ENCODE data around the gene ITGA3. TPM values are rescaled to one million over a fixed set of nuclear protein-coding genes. Genes with fewer than 3 reads are reported as not detected.

The ITGA3 gene
- total RNA-seq, 1 donor from 2014 or later, result 16.4 TPM

DNA sequence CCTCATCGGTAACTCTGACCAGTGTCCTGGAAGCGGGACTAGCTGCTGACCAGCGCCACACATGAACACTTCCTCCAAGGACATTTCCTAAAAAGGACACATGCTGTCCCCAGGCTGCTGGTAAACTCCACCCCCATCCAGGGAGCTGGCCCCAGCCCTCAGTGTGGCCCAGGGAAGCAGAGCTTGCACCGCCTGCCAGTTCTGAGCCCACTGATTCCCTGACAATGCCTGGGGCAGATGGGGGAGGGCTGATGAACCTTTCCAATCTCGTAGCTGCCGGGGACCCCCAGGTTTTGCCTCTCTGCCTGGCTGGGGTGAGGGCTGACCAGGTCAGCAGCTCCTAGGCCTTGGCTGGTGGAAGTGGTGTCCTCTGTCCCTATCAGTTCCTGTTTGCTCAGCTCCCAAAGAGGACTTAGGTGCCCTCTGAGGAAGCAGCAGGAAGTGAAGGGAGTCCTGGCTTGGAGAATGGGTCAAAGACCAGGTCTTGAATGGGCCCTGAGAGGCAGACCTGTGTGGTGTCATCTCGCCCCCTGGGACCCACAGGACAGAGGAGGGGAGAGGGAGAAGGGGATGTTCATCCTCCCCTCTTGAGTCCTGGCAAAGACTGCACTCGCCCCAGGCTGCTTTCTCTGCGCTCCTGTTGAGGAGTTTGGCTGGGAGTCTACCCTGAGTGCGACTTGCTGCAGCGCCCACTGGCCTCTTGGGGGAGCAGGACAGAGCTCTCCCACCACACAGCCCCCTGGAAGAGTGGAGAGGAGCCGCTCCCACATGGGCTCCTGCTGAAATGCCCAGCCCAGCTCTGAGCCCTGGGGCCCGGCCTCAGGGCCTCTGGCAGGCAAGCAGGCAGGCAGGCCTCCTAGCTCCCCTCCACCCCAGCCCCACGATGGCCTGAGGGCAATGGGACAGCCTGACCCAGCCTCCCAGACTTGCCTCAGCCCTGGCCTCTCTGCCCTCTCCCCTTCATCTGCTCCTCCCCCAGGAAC is 56.1 kb downstream of the ITGA3 start:
- intact Hi-C loops (cut with DNase I), result loop anchor here (5.0 kb wide), 1 partner anchor 40 kb away; the partner anchor contains the start of gene PPP1R9B
- peak; percentile 78 for ATAC-seq
- peak; percentile 85 for DNase-seq (ENCODE audit: missing footprints)

DNA sequence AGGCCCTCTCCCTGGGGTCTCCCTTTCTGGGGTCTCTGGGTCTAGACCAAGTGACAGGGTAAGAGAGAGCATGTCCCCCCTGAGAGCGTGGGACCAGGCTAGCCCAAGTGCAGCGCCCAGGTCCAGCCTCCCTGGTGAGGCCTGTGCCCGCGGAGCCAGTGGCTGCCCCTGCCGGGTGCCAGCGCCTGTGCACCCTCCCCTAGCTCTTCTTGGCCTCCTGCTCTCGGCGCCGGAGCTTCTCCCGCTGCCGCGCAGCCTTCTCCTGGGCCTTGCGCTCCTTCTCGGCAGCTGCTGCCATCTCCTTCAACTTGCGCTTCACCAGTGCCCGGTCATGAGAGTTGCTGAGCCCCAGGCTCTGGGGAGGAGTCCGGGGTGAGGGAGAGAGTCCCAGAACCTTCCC is 56.8 kb downstream of the ITGA3 start:
- intact Hi-C loops (cut with DNase I), result loop anchor here (5.0 kb wide), 1 partner anchor 40 kb away; the partner anchor contains the start of gene PPP1R9B
- peak; percentile 12 for ATAC-seq

DNA sequence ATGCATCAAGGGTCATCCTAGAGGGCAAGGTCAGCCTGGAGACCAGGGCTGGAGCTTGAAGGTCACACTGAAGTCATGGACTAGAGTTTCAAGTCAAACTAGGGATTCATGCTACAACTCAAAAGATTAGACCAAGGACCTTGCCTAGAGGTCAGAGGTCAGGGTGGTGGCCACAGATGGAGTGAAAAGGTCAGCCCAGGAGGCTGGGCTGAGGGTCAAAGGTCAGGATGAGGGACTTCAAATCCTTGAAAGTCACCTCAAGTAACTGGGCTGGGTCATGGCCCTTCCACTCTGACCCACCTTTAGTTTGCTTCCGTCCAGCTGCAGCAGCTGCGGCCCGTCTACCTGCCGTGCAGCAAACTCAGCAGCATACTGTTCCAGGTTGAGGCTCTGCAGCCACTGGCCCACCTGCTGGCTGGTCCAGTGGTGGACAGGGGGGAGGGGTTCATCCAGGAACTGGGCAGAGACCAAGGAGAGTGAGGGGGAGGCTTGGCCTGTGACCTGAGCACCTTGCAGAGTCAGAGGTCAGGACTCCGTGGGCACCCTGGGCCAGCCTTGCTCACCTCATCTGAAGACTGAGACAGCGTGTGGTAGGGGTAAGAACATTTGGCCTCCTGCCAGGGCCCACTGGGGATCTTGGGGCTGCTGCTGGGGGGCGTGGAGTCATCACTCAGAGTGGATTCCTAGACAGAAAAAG is 57.9 kb downstream of the ITGA3 start:
- DNase-seq (ENCODE audit: missing footprints) (peak; percentile 70), ATAC-seq (no peak)
- intact Hi-C loops (cut with DNase I), result loop anchor here (5.0 kb wide), 1 partner anchor 39 kb away; the partner anchor contains the start of gene PPP1R9B

More for the DNA sequence above, 56.8 kb downstream of the ITGA3 start:
- DNase-seq (ENCODE audit: missing footprints), result no peak

DNA sequence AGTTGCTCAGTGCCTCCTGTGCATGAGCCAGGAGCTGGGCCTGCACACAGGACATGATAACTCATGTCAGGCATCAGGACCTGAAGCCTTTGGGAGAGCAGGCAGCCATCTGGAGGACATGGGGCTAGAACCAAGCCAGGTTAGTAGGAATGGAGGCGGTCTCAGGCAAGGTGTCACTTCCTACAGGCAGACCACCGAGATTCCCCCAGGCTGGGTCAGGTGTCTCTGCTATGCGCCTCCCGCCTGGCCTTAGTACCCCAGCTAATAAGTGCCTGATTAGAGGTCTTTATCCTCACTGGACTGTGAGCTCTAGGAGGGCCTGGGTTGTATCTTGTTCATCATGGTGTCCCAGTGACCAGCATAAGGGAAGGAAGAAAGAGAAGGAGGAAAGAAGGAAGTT is 58.5 kb downstream of the ITGA3 start:
- ATAC-seq (no peak), DNase-seq (ENCODE audit: missing footprints) (peak; percentile 37)
- intact Hi-C loops (cut with DNase I), result loop anchor here (5.0 kb wide), 1 partner anchor 38 kb away; the partner anchor contains the start of gene PPP1R9B

DNA sequence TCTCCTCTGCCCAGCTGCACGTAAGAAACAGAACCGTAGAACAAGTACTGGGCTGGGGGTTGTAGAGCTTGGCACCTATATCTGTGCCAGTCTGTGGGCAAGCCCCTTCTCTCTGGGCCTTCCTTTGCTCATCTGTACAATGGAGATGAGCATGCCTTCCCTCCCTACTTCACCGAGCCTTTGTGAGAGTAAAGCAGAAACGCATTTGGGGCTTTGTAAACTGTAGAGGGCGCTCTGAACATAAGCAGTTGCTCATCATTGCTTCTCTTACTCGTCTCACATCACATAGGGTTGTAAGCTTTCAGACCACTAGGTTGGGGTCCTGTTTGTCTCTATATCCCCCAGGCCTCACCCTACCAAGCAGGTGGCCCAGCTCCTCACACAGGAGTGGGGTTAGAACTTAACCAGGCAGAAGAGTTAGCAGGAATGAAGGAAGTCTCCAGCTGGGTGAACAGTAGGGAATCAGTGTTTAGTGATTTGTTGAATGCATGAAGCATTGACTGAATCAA is 59.0 kb downstream of the ITGA3 start:
- intact Hi-C loops (cut with DNase I), result loop anchor here (5.0 kb wide), 2 partner anchors 37 to 47 kb away; partner anchors contain the start of gene PPP1R9B
- ATAC-seq (no peak), DNase-seq (ENCODE audit: missing footprints) (no peak)

DNA sequence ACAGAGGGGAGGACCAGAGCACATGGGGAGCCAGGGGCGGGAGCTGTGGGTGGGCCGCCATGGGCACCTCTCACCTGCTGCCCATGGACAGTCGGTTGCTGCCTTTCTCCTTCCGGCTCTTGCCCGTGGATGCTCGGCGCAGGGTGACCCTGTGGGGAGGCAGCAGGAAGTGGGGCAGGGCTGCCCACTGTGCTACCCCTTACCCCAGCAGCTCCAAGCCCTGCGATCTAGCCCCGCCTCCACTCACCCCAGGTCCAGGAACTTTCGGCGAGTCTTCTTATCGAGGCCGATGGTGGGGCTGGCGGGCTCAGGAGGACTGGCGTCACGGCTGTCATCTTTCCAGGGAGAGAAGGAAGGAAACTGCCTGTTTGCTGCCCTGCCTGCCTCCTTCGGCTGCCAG is 59.8 kb downstream of the ITGA3 start:
- DNase-seq (ENCODE audit: missing footprints) (peak; percentile 45), ATAC-seq (no peak)
- intact Hi-C loops (cut with DNase I), result loop anchor here (5.0 kb wide), 1 partner anchor 47 kb away; no protein-coding TSS in a partner anchor

DNA sequence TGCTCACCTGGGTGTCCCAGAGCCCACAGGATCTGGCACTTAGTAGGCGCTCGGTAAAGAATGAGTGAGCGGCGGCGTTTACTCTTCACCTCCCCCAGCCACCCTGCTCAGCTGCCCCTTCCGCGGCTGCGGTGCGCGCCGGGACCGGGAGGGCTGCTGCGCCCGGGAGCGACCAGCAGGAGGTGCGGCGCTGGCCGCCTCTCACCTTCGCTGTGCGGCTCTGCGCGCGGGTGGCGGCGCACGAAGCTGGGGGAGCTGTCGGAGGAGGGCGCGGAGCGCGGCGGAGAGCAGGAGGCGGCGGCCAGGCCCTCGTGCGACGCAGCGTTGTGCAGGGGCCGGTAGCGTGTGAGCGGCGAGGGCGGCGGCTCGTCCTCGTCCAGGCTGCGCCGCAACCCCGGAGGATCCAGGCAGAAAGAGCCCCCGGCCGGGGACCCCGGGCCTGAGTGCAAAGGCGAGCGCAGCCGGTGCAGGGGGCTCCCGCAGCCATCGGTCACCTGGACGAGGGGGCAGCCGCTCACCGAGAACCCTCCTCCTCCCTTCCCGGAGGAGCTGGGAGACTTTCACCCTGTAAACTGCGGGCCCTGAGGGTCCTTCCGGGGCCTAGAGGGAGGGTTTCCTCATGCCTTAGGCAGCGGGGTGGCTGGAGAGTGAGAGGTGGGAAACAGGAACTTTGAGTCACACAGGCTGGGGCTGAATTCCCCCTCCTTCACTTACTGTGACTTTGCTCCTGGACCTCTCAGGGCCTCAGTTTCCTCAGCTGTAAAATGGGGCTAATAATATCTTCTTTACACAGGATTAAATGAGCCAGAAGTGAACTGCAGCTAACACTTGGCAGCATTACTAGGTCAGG is 61.5 kb downstream of the ITGA3 start:
- intact Hi-C loops (cut with DNase I), result loop anchor here (5.0 kb wide), 1 partner anchor 45 kb away; no protein-coding TSS in a partner anchor
- peak; percentile 67 for DNase-seq (ENCODE audit: missing footprints)
- peak; percentile 60 for ATAC-seq

DNA sequence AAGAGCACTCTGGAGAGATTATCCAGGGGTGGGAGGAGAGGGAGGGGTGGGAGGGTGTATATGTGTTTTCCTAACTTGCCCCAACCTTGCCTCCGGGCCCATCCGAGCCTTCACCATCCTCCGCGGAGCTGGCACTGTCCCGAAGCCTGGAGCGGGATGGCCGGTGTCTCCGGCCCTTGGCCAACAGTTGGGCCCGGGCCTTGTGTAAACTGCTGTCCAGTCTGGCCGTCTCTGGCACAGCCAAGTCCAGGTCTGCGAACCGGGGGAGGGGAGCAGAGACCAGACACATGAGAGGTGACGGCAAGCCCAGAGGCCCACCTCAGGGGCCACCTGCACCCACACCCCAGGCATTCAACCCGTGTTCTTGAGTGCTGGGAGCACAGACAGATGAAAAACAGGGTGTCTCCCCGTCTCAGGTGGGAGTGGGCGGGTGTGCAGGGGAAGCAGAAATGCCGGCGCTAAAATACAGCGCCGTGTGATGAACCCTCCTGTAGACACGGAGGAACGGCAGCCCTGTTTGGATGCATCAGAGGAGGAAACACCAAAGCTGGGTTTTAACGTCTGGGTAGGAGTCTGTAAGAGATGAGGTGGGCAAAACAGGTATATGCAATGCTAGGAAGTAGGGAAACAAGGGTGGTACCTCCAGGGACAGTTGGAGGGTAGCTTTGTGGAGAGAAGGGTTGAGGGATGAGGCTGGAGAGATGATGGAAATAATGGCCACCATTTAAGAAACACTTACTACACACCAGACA is 62.3 kb downstream of the ITGA3 start:
- DNase-seq (ENCODE audit: missing footprints) (peak; percentile 68), ATAC-seq (no peak)
- intact Hi-C loops (cut with DNase I), result loop anchor here (5.0 kb wide), 1 partner anchor 44 kb away; no protein-coding TSS in a partner anchor

DNA sequence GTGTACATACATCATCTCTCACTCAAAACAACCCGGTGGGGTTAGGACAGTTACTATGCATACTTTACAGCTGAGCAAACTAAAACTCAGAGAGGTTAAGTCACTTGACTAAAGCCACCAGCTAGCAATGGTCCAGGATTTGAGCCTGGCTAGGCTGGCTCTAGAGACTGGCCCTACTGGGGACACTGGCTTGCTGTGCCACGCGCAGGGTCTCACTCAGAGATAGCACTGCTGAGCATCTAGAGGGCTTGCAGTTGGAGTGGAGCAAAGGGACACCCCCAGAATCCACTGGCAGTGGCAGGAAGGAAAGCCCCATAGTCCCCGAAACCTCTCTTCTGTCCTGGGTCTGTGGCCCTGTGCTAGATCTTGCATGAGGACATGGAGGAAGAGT is 62.9 kb downstream of the ITGA3 start:
- DNase-seq (ENCODE audit: missing footprints) (peak; percentile 45), ATAC-seq (no peak)
- intact Hi-C loops (cut with DNase I), result loop anchor here (5.0 kb wide), 1 partner anchor 43 kb away; no protein-coding TSS in a partner anchor

DNA sequence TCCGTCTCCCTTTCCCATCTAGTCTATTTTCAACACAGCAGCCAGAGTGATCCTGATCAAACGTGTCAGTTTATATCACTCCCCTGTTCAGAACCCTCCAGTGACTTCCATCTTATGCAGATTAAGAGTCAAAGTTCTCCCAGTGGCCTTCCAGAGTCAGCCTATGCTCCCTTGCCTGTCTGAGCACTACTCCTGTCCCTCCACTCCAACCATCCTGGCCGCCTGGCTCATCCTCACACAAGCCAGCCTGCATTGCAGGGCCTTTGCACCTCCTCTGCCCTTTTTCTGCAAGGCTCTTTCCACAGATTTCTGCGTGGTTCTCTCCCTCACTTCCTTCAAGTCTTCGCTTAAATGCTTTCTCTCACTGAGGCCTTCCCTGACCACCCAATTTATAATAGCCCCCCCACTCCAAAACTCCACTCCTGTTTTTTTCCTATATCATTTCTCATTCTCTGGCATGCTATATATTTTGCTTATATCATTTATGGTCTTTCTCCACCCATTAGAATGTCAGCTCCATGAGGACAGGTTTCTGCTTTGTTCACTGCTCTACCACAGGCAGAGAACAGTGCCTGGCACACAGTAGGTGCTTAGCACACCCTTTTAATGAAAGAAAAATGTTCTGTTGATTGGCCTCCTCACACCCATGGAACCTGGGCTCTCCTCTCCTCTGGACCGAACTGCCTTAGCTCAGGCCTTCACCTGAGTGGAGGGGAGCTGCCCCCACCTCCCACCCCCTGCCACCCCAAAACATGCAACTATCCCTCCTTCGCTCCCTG is 64.8 kb downstream of the ITGA3 start:
- DNase-seq (ENCODE audit: missing footprints) (peak; percentile 17), ATAC-seq (no peak)
- intact Hi-C loops (cut with DNase I), result no loop called here

DNA sequence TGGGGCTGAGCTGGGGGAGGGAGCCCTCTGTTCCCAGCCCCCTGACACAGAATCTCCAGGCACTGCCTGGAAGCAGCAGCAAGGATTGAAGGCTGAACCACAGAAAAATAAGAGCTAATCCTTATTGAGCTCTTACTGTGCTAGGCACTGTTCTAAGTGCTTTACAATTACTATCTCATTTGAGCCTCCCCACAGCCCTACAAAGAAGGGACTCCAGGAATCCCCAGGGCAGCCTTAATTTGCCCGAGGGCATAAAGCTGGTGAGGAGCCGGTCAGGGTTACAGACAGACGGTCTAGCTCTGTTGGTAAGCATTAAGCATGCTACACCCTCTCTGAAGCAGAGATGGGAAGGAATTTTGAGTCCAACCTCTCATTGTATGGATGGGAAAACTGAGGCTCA is 67.0 kb downstream of the ITGA3 start:
- no peak for ATAC-seq
- intact Hi-C loops (cut with DNase I), result no loop called here
- DNase-seq (ENCODE audit: missing footprints), result no peak

DNA sequence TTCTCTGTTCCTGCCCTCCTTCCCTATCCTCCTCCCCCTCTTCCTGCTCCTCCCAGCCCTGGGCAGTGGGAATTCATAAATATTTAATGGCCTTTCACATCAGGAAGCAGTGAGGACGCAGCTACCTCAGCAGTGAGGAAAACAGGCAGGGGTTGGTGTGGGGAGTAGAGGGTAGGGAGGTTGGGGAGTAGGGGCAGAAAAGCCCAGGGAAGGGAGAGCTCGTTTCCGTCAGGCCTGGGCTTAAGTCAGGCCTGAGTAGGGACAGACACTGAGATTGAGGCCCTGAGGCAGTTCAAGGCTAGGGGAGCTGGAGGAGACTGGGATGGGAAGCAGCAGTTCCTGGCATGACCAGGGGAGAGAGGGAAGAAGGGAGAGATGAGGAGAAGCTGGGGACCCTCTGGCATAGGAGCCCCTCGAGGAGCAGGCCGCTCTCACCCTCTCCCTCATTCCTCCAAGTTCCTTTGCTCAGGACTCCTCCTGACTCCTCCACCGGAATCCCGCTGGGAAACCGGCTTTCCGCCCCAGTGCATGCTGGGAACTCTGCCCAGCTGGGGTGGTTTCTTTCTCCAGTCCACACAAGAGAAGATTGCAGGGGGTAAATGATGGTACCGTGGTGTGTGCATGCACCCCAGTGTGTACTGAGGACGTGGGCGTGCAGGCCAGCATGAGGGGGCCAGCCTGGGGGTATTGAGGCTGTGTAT is 67.9 kb downstream of the ITGA3 start:
- DNase-seq (ENCODE audit: missing footprints) (peak; percentile 52), ATAC-seq (peak; percentile 22)
- intact Hi-C loops (cut with DNase I), result no loop called here

DNA sequence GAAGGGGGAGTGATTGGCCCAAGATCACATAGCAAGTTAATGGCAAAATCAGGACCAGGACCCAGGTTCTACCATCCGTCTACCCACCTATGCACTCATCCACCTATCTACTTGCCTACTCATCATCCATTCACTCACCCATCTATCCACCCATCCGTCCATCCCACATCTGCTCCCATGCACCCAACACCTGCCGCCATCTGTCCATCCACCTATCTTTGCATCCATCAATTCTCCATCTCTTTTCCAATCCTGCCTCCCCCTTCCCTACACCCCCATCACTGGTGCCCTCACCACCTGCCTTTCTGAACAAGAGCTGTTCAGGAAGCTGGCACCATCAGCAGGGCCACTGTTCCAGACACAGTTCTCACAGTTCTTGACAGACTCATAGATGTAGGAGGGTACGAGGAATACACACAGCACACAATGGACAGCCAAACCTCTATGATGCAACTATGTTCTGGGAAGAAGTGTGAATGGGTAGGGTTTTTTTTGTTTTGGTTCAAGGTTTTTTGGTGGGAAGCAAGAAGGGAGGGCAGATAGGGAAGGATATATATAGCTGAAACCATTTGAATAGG is 69.6 kb downstream of the ITGA3 start:
- intact Hi-C loops (cut with DNase I), result no loop called here
- DNase-seq (ENCODE audit: missing footprints) (no peak), ATAC-seq (no peak)

DNA sequence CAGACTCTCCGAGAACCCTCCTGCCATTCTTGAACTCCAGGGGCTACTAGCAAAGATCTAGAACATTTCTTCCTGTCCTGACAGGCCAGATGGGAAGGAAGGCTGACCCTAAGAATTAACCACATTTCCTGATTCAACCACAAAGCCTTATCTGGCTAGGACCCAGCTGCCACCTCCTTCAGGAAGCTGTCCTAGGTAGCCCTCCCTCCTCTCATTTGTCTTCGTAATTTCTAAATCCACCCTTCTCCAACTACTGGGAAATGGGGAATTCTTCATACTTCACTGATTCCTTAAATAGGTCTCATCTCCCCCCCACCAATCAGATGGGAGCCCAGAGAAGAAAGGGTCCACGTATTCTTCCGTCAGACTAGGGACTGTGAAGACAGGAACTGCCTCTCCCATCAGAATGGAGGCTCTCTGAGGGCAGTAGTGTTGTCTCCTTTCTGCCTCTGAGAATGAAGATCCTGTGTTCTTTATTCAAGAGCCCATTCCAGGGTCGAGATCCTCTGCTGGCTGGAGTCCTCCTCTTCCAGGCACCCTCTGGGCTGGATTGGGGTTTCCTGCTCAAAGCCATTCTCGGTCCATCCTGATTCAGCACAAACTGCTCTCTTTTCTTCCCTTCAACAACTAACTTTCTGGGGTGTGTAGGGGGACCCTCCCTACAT is 71.9 kb downstream of the ITGA3 start:
- intact Hi-C loops (cut with DNase I), result no loop called here
- no peak for DNase-seq (ENCODE audit: missing footprints)

More for the DNA sequence above, 71.9 kb downstream of the ITGA3 start:
- ATAC-seq, result no peak
